ENCODE measurements around the gene FNDC11.

DNA sequence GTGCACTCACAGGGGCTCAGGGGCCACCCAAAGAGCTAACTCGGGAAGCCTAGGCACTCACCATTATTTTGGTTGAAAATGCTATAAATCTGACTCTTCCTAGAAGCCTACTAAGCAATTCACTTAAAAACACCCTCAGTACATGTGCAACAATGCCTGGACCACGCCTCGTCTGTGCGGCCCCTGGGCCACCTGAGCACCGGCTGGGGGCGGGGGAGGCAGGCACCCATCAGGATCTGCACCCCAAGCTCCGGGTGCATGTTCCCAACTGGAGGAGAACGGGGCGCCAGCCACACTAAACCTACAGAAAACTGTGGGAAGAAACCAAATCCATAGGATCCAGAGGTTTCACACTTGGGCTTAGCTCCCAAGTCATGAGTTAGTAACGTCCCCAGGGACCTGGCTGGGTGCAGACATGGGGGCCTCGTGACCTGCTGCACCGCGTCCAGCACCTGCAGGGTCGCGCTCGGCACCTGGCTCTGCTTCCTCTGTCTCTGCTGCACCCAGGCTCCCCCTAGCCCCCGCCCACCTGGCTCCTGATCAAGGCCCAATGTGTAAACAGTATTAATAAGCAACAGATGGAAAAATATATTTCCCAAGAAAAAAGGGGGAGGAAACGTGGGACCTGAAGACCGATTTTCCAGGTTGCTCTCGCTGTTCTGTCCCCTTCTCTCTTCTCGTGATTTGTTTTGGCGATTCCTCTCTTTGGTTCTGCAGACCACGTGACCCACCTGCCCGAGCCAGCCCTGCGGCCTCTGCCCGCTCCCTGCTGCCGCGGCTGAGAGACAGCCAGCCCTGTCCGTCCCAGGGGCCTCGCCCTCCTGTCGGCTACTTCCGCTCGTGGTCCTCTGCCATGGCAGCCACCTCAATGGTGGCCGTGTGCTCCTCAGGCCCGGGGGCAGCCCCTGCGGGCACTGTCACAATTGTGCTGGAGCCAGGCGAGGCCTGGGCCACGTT is 35.6 kb downstream of the FNDC11 start:
- TF ChIP-seq ZNF274 (IDR thresholded peaks at IDR 0.05; ENCODE audit: low read depth, low read length) (no peak), YY1 (IDR thresholded peaks at IDR 0.05; ENCODE audit: insufficient read depth, insufficient read length) (no peak)

Measured in NT2/D1 (cell line).